HG03280 (cell line): ENCODE data around the gene SYNGR1.

Experiments used
- ATAC-seq: cut with Tn5 transposase; IDR thresholded peaks from one replicate; pipeline ENCODE4 v1.9.1; 2021; ENCODE audit warnings: mild to moderate bottlenecking, moderate library complexity; ENCODE audit not compliant: unreplicated experiment

Gene SYNGR1, protein sequence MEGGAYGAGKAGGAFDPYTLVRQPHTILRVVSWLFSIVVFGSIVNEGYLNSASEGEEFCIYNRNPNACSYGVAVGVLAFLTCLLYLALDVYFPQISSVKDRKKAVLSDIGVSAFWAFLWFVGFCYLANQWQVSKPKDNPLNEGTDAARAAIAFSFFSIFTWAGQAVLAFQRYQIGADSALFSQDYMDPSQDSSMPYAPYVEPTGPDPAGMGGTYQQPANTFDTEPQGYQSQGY

DNA sequence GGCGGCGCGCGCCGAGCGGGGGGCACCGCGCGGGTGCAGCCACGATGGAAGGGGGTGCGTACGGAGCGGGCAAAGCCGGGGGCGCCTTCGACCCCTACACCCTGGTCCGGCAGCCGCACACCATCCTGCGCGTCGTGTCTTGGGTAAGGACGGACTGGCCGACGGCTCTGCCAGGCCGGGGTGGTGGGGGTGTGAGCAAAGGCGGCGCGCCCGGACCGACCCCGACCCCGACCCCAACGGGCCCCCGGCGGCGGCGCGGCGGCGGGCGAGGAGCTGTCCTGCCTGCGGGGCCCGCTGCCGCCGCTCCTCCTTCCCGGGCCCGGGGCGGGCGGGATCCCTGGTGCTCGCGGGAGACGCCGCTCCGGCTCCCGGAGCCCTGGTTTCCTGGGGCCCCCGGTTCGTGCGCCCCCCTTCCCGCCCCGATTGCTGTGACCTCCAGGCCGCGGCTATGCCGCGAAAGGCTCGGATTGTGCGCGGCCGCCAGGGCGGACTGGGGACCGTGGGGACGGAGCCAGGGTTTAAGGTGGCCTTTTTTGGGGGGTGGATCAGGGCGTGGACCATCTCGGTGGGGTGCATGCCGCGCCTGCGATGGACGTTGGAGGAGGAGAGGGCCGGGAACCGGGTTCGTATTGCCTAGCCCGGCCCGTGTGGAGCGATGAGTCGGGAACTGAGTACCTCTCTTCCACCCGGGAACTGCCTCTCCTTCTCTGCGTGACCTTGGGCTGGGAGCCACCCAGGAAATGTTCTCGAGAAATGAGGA, at the start of gene SYNGR1:
SYNGR1 (plus strand) TSS at position 25 of the 760 bp plus-strand sequence; CDS start at position 45, 20 bp downstream.
- no peak for ATAC-seq

DNA sequence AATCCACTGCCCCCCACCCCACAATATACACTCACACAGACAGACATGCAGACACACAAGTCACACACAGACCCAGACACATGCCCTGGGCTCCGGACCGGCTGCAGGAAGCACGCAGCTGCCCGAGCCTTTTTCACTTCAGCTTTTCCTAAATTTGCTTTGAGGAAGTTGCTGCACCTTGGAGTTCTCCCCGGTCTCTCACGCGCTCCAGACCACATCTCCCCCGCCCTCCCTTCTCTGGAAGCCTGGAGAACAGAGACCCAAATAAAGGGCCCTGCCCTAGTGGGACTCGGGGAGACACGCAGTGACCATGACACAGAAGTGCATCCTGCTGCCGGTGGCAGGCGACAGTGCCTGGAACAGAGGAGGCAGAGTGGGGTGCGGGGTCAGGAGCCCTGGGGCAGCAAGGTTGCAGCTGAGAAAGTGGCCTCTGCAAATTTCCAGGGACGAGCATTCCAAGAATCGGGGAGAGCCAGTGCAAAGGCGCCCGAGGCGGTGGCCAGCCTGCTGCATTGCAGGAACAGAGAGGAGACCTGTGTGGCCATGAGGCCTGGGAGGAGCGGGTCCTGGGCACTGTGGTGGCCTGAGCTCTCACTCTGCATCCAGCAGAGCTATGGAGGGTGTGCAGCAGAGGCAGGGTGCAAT, 49.5 kb upstream of the SYNGR1 start:
- no peak for ATAC-seq

DNA sequence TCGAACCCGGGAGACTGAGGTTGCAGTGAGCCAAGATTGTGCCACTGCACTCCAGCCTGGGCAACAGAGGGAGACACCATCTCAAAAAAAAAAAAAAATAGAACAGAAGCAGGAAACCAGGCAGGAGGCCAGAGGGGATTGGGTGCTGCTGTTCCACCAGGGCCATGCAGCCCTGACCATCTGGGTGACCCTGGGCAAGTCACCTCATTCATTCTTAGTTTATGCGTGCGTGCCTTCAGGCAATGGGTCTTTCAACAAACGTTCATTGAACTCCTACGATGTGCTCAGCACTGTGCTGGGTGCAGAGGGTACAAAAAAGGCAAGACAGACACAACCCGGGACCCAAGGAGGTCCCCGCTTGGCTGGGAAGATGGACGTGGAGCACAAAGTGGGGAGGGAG, 48.7 kb upstream of the SYNGR1 start:
- ATAC-seq, result no peak

DNA sequence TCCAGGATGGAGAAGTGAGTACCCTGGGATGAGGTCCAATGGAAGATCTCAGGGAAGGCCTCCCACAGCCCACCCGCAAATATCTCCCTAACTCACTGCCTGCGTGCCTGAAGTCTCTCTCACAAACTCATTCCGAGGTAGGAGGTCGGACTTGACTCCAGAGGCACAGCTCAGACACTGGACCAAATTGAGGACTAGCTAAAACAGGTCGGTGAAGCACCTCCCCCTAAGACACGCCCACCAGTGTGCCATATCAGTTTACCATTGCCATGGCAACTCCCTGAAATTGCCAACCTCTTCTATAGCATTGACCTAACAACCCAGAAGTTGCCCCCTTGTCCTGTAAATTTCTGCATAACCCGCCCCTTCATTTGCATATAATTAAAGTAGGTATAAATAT, 47.9 kb upstream of the SYNGR1 start:
- no peak for ATAC-seq

DNA sequence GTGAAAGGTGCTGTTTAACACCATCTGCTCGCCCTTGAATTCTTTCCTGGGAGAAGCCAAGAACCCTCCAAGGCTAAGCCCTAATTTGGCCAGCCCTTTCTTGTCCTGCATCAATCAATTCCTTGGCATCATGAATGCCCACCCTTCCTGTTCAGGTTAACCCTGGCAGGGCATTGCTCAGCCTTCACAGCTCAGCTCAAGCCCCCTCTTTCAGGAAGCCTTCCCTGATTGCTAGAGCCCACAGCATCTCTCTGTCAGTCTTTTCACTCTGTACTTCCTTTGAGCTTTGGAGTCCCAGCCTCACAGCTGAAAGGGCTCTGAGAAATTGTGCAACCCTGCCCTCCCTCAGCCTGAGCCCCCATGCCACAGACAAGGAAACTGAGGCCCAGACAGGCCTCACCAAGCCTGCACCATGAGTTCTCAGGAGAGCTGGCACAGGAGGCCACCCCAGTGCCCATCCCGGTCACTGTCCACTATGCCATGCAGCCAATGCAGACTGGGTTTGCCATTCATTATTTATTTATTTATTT, 47.3 kb upstream of the SYNGR1 start:
- no peak for ATAC-seq

DNA sequence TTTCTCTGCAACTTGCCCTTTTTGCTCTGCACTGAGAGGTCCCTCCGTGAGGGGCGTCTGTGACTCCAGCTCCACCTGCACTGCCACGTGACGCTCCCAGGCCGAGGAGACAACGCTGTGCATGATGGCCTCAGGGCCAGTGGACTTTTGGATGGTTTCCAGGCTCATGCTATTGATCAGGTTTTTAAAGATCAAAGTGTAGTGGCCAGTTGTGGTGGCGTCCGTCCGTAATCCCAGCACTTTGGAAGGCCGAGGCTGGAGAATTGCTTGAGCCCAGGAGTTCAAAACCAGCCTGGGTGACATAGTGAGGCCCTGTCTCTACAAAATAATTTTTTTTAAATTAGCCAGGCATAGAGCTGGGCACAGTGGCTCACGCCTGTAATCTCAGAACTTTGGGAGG, 46.4 kb upstream of the SYNGR1 start:
- ATAC-seq, result no peak

DNA sequence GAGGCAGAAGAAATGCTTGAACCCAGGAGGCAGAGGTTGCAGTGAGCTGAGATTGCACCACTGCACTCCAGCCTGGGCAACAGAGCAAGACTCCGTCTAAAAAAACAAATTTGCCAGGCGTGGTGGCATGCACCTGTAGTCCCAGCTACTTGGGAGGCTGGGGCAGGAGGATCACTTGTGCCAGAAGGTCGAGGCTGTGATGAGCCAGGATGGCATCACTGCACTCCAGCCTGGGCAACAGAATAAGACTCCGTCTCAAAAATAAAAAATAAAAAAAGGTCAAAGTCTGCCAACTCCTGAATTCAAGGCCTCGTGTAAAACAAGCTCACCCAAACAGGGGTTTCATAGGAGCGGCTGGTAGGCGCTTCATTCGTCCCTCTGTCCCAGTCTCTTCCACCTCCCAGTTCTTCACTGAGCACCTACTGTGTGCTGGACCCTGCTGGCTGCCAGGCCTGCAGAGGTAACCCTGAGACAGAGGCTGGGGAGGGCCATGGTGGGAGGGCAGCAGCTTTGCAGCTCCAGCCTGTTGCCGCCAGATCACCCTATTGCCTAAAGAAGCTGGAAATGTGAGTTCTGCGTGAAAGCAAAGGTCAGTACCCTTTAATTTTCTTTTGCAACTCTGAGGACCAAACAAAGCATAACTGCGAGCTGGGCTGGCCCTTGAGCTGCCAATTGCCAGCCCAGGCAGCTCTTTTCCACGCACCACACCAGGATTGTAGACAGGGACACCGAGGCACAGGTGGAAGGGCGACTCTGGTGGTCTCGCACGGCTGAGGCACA, 45.7 kb upstream of the SYNGR1 start:
- ATAC-seq, result no peak

DNA sequence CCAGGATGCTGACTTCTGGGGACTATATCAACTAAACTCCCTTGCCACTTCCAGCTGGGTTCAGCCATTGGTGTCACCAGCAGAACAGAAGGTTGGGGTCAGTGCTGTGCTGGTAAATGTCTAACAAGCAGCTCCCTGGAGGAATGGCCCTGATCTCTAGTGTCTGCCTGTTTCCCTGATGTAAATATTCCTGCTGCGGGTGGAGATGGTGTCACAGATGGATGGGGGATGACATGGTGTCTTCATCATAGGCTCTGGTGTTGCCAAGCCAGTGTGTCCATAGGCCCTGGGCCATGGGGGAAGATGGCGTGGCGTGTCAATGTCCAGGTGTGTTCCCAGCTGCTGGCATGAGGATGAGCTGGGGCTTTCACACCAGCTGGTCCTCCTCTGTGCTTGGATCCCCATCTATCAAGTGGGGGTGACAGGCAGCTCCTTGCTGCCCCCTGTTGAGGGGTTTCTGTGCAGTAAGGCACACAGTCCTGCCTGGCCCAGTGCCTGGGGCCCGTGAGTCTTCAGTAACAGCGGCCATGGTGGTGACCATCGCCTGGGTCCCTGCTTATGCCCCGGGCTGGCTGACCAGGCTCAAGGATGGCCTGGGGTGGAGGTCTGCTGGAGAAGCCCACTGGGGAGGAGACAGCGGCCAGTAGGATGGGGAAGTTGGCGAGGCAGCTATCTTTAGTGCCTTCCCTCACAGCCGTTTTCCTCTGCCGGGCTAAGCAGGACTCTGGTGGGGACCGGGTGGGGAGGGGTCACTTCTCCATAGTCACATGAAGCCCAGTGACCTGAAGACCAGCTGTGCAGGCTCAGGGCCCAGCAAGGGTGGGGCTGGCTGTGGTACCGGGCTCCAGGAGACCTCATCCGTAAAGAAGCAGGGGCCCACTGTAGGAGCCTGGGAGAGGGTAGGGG, 43.1 kb upstream of the SYNGR1 start:
- ATAC-seq, result peak; percentile 43

DNA sequence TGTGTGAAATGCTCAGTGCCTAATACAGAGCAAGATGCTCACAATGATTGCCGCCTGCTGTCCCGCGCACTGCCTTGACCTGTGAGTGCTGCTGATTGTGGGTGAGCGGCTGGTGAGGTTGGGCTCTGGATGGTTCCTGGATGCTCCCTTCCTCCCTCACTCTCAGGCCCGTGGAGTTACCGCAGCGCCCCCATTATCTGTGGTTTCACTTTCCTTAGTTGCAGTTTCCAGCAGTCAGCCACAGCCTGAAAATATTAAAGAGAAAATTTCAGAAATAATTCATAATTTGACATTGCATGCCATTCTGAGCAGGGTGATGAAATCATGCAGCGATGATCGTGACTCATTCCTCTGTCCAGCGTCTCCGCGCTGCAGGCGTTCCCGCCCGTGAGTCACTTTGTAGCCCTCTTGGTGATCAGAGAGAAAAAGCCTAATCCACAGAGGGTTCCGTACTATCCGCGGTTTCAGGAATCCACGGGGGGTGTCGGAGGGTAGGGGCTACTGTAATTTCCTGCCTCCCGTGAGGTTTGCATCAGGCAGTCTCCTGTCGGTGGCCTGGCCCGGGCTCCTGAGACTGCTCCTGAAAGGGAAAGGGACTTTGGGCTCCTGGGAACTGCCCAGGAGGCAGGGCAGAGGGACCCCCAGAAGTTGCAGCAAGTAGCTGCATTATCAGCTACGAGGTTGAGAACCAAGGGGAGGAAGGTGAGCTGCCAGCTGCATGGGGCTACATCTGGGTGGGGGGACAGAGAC, 41.0 kb upstream of the SYNGR1 start:
- ATAC-seq, result no peak

DNA sequence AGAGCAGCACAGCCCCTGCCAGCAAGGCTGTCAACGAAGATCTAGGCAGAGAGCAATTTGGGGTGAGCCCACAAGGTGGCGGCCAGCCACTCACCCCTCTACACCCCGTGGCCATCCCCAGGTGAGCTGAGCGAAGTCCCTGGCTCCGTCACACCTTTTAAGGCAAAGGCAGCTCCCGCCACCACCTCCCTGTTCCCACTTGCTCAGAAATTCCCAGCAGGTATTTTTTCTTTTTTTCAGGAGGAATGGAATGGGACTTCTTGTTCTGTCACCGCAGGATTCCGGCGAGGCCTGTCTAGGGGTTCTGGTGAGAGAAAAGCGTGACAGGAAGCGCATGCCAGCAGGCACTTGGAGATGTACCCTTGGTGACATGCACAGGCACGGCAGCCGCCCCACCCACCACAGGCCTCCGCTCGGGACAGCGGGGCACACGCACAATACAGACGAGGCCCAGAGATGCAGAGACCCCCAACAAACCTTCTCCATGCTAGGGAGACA, 40.4 kb upstream of the SYNGR1 start:
- no peak for ATAC-seq

DNA sequence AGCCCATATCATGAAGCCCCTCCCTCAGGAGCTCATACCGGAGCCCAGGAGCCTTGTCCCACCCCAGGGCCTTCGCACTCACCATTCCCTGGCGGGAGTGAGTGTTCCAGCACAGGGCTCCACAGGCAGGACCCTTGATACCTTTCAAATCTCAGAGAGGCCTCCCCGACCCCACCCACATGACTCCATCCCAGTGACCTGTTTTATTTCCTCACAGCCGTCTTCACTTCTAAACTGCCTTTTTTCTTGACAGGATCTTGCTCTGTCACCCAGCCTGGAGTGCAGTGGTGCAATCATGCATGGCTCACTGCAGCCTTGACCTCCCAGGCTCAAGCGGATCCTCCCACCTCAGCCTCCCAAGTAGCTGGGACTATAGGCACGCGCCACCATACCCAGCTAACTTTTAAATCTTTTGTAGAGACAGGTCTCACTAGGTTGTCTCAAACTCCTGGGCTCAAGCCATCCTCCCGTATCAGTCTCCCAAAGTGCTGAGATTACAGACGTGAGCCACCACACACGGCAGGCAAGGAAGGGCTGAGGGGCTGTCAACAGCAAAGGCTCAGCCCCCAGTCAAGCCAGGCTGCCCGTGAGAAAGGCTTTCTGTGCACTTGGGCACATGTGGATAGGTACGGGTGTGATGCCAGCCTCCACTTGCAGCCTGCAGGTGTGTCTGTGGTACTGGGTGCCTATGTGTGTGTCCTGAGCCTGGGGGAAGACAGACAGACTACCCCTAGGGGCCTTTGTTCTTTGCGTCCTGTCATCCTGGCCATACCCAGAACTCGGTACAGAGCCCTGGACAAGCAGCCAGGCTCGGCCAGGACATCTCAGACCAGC, 39.7 kb upstream of the SYNGR1 start:
- ATAC-seq, result no peak

DNA sequence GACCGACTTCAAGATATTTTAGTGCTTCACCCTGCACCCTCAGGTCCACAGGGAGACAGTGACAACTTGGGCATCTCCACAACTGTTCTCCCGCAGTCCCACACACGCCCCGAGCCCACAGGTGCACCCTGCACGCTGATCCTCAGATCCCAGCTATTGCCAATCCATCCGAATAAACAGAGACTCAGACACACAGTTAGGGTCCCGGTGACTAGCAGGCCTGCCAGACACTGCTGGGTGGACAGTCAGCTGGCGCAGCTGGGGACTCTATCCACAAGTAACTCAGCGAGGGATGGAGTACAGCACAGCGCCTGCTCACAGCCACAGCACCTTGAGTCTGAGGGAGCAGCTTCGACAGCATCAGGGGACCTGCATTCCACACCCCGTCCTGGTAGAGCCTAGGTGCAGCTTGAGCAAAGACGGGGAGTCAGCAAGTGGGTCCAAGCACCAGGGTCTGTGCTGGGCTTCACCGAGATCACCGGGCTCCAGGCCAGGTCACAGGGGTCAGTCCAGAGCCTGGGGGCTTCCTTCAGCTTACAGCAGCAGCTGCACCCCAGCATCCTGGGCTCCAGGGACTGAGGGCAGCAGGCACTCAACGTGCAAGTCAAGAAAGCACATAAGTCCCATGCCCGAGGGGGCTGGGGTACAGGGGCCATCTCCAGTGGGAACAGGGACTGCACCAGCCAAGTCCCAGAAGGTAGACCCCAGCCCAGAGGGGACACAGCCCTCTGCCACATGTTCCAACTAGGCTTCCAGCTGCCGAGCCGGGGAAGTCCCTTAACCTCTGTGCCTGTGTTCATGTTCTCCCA, 38.0 kb upstream of the SYNGR1 start:
- no peak for ATAC-seq

DNA sequence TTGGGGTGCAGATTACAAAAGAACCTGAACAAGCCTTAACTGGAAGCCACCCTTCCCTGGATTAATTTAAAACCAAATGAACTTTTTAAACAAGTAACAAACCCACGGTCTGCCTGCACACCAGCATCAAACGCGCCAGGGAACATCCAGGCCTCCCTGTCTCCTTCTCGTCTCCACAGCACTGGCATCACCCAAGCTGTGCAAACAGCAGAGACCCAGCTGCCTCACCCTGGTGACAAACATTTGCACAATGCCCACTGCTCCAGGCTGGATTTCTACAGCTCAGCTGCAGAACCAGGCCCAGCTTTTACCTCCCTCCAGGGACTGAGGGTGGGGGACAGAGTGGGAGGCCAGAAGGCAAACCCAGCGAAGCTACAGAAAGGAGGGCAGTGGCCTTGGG, 37.4 kb upstream of the SYNGR1 start:
- no peak for ATAC-seq

DNA sequence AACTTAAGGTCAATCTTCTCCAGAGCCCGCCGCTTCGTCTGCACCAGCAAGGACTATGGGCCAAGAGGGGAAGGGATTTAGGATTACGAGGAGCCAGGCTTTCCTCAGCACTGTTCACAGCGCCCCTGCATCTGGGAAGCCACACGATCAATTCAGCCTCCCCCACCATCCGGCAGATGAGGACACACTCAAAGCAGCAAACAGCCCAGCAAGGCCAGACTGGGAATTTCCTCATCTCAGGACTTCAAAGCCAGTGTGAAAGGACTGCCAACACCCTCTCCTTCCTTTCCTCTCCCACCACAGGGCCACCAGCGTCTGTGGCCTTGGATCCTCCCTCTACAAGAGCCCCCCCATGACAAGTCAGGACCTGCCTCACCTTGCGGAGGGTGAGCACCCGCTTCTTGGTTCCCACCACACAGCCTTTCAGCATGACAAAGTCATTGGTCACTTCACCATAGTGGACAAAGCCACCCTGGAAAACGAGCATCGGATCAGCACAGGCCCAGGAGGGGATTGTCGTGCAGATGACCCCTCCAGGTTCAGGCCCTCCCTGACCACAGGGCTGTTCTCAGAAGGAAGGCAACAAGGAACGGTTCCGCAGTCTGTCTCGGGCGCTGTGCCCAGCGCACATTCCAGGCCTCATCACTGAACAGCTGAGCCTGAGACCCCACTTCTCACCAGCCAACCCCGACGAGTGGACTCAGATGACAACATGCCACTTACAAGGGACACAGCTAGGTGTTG, 36.4 kb upstream of the SYNGR1 start:
- no peak for ATAC-seq

DNA sequence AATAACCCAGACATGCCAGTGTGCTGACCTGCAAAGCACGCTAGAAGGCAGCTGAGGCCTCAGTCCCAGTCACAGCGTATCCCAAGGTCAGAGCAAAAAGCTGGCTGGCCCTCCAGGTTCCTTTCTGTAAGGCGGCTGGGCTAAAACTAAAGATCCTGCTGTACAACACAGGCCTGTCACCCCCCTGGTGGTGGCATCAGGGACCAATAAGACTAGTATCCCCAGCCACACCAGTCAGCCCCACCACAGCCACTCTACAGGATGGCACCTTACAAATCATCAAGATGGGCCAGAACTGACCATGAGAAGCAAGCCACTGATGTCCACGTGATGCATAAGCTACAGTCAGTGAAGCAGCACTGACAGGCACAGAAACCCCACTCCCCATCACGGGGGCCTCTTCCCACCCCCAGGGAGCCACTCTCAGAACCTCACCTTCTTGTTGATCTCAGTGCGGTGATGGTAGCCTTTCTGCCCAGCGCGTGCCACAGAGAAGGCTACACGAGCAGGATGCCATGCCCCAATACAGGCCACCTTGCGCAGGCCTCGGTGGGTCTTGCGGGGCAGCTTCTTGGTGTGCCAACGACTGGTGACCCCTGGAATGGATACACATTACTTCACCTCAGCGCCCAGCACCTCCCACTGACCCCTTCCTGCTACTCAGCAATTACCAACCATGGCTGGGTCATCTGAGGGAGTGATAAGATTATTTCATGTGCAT, 35.4 kb upstream of the SYNGR1 start:
- ATAC-seq, result no peak

DNA sequence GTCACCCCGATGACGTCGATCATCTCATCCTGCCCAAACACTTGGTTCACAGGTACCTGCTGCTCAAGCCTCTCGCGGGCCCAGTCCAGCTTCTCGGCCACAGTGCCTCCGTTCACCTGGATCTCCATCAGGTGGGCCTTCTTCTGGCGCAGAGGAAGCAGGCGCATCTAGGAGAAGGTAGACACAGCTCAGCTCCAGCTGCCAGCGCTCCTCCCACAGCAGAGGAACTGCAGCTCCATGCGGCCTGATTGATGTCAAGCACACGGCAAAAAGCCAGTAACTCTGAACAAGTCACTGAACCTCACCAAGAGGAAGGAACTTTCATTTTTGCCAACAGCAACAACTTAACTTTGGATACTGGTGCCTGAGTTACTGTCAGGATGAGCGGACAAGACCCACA, 34.4 kb upstream of the SYNGR1 start:
- ATAC-seq, result no peak
